Measurements from ENCODE around the gene CD47.

DNA sequence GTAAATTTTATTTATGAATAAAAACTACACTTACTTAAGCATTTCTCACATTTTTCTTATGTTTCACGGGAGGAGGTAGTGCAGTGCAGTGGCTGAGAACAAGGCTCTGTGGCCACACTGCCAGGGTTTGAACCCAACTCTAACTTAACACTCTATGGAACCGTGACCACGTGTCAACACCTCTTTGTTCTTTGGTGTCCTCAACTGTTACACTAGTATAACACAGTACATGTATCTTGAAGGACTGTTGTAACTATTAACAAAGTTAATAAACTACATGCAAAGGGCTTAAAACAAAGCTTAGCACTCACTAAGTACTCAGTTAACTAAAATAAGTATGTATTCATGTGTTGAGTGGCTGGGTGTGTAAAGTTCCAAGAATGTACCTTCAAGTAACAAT lies 19.5 kb downstream of the CD47 start:
- TF ChIP-seq CTCF (IDR thresholded peaks at IDR 0.05; ENCODE audit: low read depth, low read length) (no peak), EZH2phosphoT487 (IDR thresholded peaks at IDR 0.05; ENCODE audit: low read depth) (no peak)

All from OCI-LY3 (cell line).